Activated B cell treated with CpG ODN at 0.5 μM for 24 hours (primary cell): ENCODE data around the gene OVAAL. TPM values are rescaled to one million over a fixed set of nuclear protein-coding genes. Genes with fewer than 3 reads are reported as not detected.

Source experiments
- ATAC-seq: fragments of 200-7000 bp; cut with Tn5 transposase; one replicate; pipeline ENCODE4 v1.10.0; 2021; ENCODE audit warnings: low read depth, mild to moderate bottlenecking, moderate library complexity
- CTCF ChIA-PET: fragments of 350-600 bp; sonication (Branson Sonifier 250); formaldehyde crosslinking; loops from one replicate; lab custom pipeline; 2021; ENCODE audit warnings: antibody characterized with exemption; lab: Charles Lee
- POLR2A ChIA-PET: fragments of 350-600 bp; sonication (Branson Sonifier 250); formaldehyde crosslinking; loops from one replicate; lab custom pipeline; 2021; ENCODE audit warnings: antibody characterized with exemption; lab: Charles Lee
- DNase-seq: peaks from one replicate; pipeline ENCODE4 v3.0.0; 2022
- H3K27ac Mint-ChIP-seq: one replicate; pipeline ENCODE4 v1.8.0; 2020; ENCODE audit warnings: mixed read lengths
- H3K27me3 Mint-ChIP-seq: one replicate; pipeline ENCODE4 v1.8.0; 2021; ENCODE audit warnings: mixed read lengths
- H3K36me3 Mint-ChIP-seq: one replicate; pipeline ENCODE4 v1.8.0; 2021; ENCODE audit warnings: low read depth, mixed read lengths
- H3K4me1 Mint-ChIP-seq: one replicate; pipeline ENCODE4 v1.8.0; 2021; ENCODE audit warnings: mixed read lengths
- H3K4me3 Mint-ChIP-seq: one replicate; pipeline ENCODE4 v1.8.0; 2020; ENCODE audit warnings: mild to moderate bottlenecking, mixed read lengths
- H3K9me3 Mint-ChIP-seq: one replicate; pipeline ENCODE4 v1.8.0; 2020; ENCODE audit warnings: mixed read lengths
- CTCF ChIP-seq: fragments of 200-600 bp; IDR thresholded peaks from one replicate; pipeline ENCODE4 v1.8.0; 2022; ENCODE audit warnings: antibody characterized with exemption, mild to moderate bottlenecking
- intact Hi-C: fragments of 100-400 bp; cut with micrococcal nuclease; formaldehyde crosslinking; loops from one replicate; pipeline ENCODE4 v1.15.1; 2024
- total RNA-seq: library from RNA; stranded (reverse); gene quantifications from 2 replicates; pipeline ENCODE4 v1.2.3, GENCODE V29; 2022

The OVAAL gene
- total RNA-seq, 1 donor from 2014 or later = not detected

- POLR2A ChIA-PET = no interaction called here
- Mint-ChIP-seq H3K36me3 (no peaks in the 10 kb centered on the region), H3K4me1 (no peaks in the 10 kb centered on the region), H3K4me3 (no peak overlapping the region), H3K27me3 (peaks cover 16% of the 10 kb centered on the region), H3K9me3 (no peaks in the 10 kb centered on the region), H3K27ac (no peak overlapping the region)
- ATAC-seq (no peak), DNase-seq (no peak)
- intact Hi-C loops = no loop called here
- TF ChIP-seq CTCF = no peak
- CTCF ChIA-PET = no interaction called here
Measured at GRCh38 chr1:180571060-180571831, 12.5 kb downstream of the OVAAL start.

- no peak overlapping the region for H3K27ac Mint-ChIP-seq
- intact Hi-C loops = no loop called here
Measured at GRCh38 chr1:180571832-180572636, 13.3 kb downstream of the OVAAL start.

GRCh38 chr1:180572760-180573159, 14.0 kb downstream of the OVAAL start:
- no peak for TF ChIP-seq CTCF
- intact Hi-C loops = no loop called here
- H3K9me3 Mint-ChIP-seq = no peaks in the 10 kb centered on the region
- H3K4me3 Mint-ChIP-seq = no peak overlapping the region
- no peaks in the 10 kb centered on the region for H3K36me3 Mint-ChIP-seq
- peaks cover 15% of the 10 kb centered on the region for H3K27me3 Mint-ChIP-seq
- no peak overlapping the region for H3K27ac Mint-ChIP-seq
- DNase-seq (no peak), ATAC-seq (no peak)
- H3K4me1 Mint-ChIP-seq = no peaks in the 10 kb centered on the region
- POLR2A ChIA-PET = interaction anchor here (0.6 kb wide), 1 partner anchor 580 kb away, joined by 5 read pairs; no protein-coding TSS in a partner anchor
- CTCF ChIA-PET = no interaction called here

More at GRCh38 chr1:180571832-180572636, 13.3 kb downstream of the OVAAL start:
- H3K27me3 Mint-ChIP-seq = peaks cover 17% of the 10 kb centered on the region
- no peak overlapping the region for H3K4me3 Mint-ChIP-seq
- no peaks in the 10 kb centered on the region for H3K9me3 Mint-ChIP-seq
- ChIA-PET POLR2A (no interaction called here), CTCF (no interaction called here)
- no peak for ATAC-seq
- no peaks in the 10 kb centered on the region for H3K36me3 Mint-ChIP-seq
- no peak for DNase-seq
- TF ChIP-seq CTCF = no peak
- no peaks in the 10 kb centered on the region for H3K4me1 Mint-ChIP-seq

- no peak overlapping the region for H3K27ac Mint-ChIP-seq
- H3K4me1 Mint-ChIP-seq = no peaks in the 10 kb centered on the region
- no peaks in the 10 kb centered on the region for H3K36me3 Mint-ChIP-seq
- no peaks in the 10 kb centered on the region for H3K9me3 Mint-ChIP-seq
- no peak for TF ChIP-seq CTCF
- ChIA-PET CTCF (no interaction called here), POLR2A (no interaction called here)
- no peak overlapping the region for H3K4me3 Mint-ChIP-seq
- ATAC-seq = no peak
- peaks cover 14% of the 10 kb centered on the region for H3K27me3 Mint-ChIP-seq
- no peak for DNase-seq
- intact Hi-C loops = no loop called here
Measured at GRCh38 chr1:180574031-180574713, 15.4 kb downstream of the OVAAL start.

- DNase-seq (no peak), ATAC-seq (no peak)
- Mint-ChIP-seq H3K4me3 (no peak overlapping the region), H3K27me3 (peaks cover 14% of the 10 kb centered on the region), H3K27ac (no peak overlapping the region), H3K9me3 (no peaks in the 10 kb centered on the region), H3K4me1 (no peaks in the 10 kb centered on the region), H3K36me3 (no peaks in the 10 kb centered on the region)
- intact Hi-C loops = no loop called here
- ChIA-PET CTCF (no interaction called here), POLR2A (no interaction called here)
- no peak for TF ChIP-seq CTCF
Measured at GRCh38 chr1:180577361-180577760, 18.6 kb downstream of the OVAAL start.
